Activated naive CD4-positive, alpha-beta T cell treated with anti-CD3 and anti-CD28 coated beads for 36 hours (primary cell): Measurements from ENCODE around the gene FMN1. TPM values are rescaled to one million over a fixed set of nuclear protein-coding genes. Genes with fewer than 3 reads are reported as not detected.

Experiments
- CTCF ChIA-PET: fragments of 350-600 bp; sonication (Branson Sonifier 250); formaldehyde crosslinking; loops from one replicate; lab custom pipeline; 2021; ENCODE audit warnings: antibody characterized with exemption; lab: Charles Lee
- DNase-seq: peaks from one replicate; pipeline ENCODE4 v3.0.0-alpha.2; 2020
- H3K27ac Mint-ChIP-seq: one replicate; pipeline ENCODE4 v1.8.0; 2021; ENCODE audit warnings: mild to moderate bottlenecking, mixed read lengths
- H3K27me3 Mint-ChIP-seq: one replicate; pipeline ENCODE4 v1.8.0; 2021; ENCODE audit warnings: low read depth, mixed read lengths
- H3K36me3 Mint-ChIP-seq: one replicate; pipeline ENCODE4 v1.8.0; 2021; ENCODE audit warnings: low read depth, mixed read lengths
- H3K4me1 Mint-ChIP-seq: one replicate; pipeline ENCODE4 v1.8.0; 2021; ENCODE audit warnings: low read depth, mixed read lengths
- H3K4me3 Mint-ChIP-seq: one replicate; pipeline ENCODE4 v1.8.0; 2021; ENCODE audit warnings: mild to moderate bottlenecking, moderate library complexity, mixed read lengths
- H3K9me3 Mint-ChIP-seq: one replicate; pipeline ENCODE4 v1.8.0; 2021; ENCODE audit warnings: mixed read lengths
- intact Hi-C: fragments of 100-400 bp; cut with micrococcal nuclease; formaldehyde crosslinking; loops from one replicate; pipeline ENCODE4 v1.15.1; 2023
- total RNA-seq, 2 experiments: library from RNA; stranded (reverse); gene quantifications; one replicate each; pipeline ENCODE4 v1.2.3, GENCODE V29; 2021

The FMN1 gene
- total RNA-seq, 2 experiments from 2014 or later = 0.02 to 0.12 TPM

GRCh38 chr15:33215941-33216872 is 21.7 kb upstream of the FMN1 start:
- H3K9me3 Mint-ChIP-seq = no peaks in the 10 kb centered on the region
- H3K4me1 Mint-ChIP-seq = no peaks in the 10 kb centered on the region
- CTCF ChIA-PET = interaction anchor here (0.6 to 1.7 kb wide), 9 partner anchors 9 to 505 kb away, joined by 3 to 7 read pairs (median 4); no protein-coding TSS in a partner anchor
- DNase-seq = no peak
- no peak overlapping the region for H3K4me3 Mint-ChIP-seq
- intact Hi-C loops = no loop called here
- no peak overlapping the region for H3K27ac Mint-ChIP-seq
- H3K27me3 Mint-ChIP-seq = no peaks in the 10 kb centered on the region
- H3K36me3 Mint-ChIP-seq = no peaks in the 10 kb centered on the region

- Mint-ChIP-seq H3K36me3 (no peaks in the 10 kb centered on the region), H3K27ac (no peak overlapping the region), H3K27me3 (no peaks in the 10 kb centered on the region), H3K4me3 (no peak overlapping the region), H3K9me3 (peaks cover 10% of the 10 kb centered on the region), H3K4me1 (peaks cover 6% of the 10 kb centered on the region)
- intact Hi-C loops = no loop called here
- CTCF ChIA-PET = interaction anchor here (0.9 to 1.0 kb wide), 2 partner anchors 10 to 78 kb away, joined by 4 to 5 read pairs; no protein-coding TSS in a partner anchor
- no peak for DNase-seq
These were observed 16.8 kb upstream of the FMN1 start for GRCh38 chr15:33211176-33211808.

GRCh38 chr15:33209575-33210481 is 15.3 kb upstream of the FMN1 start:
- Mint-ChIP-seq H3K9me3 (peaks cover 10% of the 10 kb centered on the region), H3K4me3 (no peak overlapping the region), H3K27ac (no peak overlapping the region), H3K4me1 (peaks cover 6% of the 10 kb centered on the region), H3K27me3 (no peaks in the 10 kb centered on the region), H3K36me3 (no peaks in the 10 kb centered on the region)
- peak; percentile 8 for DNase-seq
- CTCF ChIA-PET = interaction anchor here (0.6 to 1.2 kb wide), 2 partner anchors 9 to 19 kb away, joined by 3 read pairs; no protein-coding TSS in a partner anchor
- intact Hi-C loops = no loop called here

DNA sequence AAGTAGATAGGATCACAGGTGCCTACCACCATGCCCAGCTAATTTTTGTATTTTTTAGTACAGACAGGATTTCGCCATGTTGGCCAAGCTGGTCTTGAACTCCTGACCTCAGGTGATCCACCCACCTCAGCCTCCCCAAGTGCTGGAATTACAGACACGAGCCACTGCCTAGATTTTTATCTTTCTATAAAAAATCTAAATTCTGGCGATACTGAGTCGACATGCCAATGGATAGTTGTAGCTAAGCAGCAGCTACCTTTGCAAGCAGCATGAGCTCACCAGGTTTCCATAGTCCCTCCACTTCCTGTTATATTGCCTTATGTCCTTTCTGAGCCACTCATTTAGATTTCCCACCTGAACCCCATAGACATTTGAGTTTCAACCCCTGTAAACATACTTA is 13.1 kb upstream of the FMN1 start:
- H3K36me3 Mint-ChIP-seq = no peaks in the 10 kb centered on the region
- no peak for DNase-seq
- no peaks in the 10 kb centered on the region for H3K27me3 Mint-ChIP-seq
- H3K9me3 Mint-ChIP-seq = peaks cover 10% of the 10 kb centered on the region
- intact Hi-C loops = no loop called here
- CTCF ChIA-PET = no interaction called here
- no peak overlapping the region for H3K4me3 Mint-ChIP-seq
- peaks cover 8% of the 10 kb centered on the region for H3K4me1 Mint-ChIP-seq
- no peak overlapping the region for H3K27ac Mint-ChIP-seq

- intact Hi-C loops = no loop called here
- Mint-ChIP-seq H3K4me1 (peaks cover 14% of the 10 kb centered on the region), H3K36me3 (no peaks in the 10 kb centered on the region), H3K4me3 (no peak overlapping the region), H3K27ac (no peak overlapping the region), H3K27me3 (no peaks in the 10 kb centered on the region), H3K9me3 (peaks cover 10% of the 10 kb centered on the region)
- DNase-seq = no peak
- CTCF ChIA-PET = interaction anchor here (1.0 kb wide), 1 partner anchor 9 kb away, joined by 7 read pairs; no protein-coding TSS in a partner anchor
These were observed 11.9 kb upstream of the FMN1 start for GRCh38 chr15:33206366-33206765.

GRCh38 chr15:33204926-33205325 is 10.4 kb upstream of the FMN1 start:
- Mint-ChIP-seq H3K36me3 (no peaks in the 10 kb centered on the region), H3K27me3 (no peaks in the 10 kb centered on the region), H3K4me1 (peaks cover 27% of the 10 kb centered on the region), H3K27ac (no peak overlapping the region), H3K4me3 (no peak overlapping the region), H3K9me3 (peaks cover 6% of the 10 kb centered on the region)
- DNase-seq = no peak
- CTCF ChIA-PET = interaction anchor here (1.2 kb wide), 1 partner anchor 9 kb away, joined by 4 read pairs; no protein-coding TSS in a partner anchor
- intact Hi-C loops = loop anchor here (5.0 kb wide), 1 partner anchor 103 kb away; no protein-coding TSS in a partner anchor

GRCh38 chr15:33204087-33204486 is 9.6 kb upstream of the FMN1 start:
- H3K9me3 Mint-ChIP-seq = no peaks in the 10 kb centered on the region
- intact Hi-C loops = loop anchor here (5.0 kb wide), 1 partner anchor 102 kb away; no protein-coding TSS in a partner anchor
- CTCF ChIA-PET = interaction anchor here (1.2 kb wide), 1 partner anchor 10 kb away, joined by 4 read pairs; no protein-coding TSS in a partner anchor
- DNase-seq = no peak
- peaks cover 21% of the 10 kb centered on the region for H3K4me1 Mint-ChIP-seq
- H3K4me3 Mint-ChIP-seq = no peak overlapping the region
- H3K36me3 Mint-ChIP-seq = no peaks in the 10 kb centered on the region
- H3K27me3 Mint-ChIP-seq = no peaks in the 10 kb centered on the region
- no peak overlapping the region for H3K27ac Mint-ChIP-seq

GRCh38 chr15:33201491-33202231 is 7.1 kb upstream of the FMN1 start:
- Mint-ChIP-seq H3K27ac (peak overlapping the region; percentile 47), H3K9me3 (no peaks in the 10 kb centered on the region), H3K4me1 (peaks cover 21% of the 10 kb centered on the region), H3K4me3 (peak overlapping the region; percentile 68), H3K36me3 (no peaks in the 10 kb centered on the region), H3K27me3 (no peaks in the 10 kb centered on the region)
- intact Hi-C loops = loop anchor here (1.0 to 5.0 kb wide), 5 partner anchors 11 to 837 kb away; partner anchors contain the start of gene AVEN
- DNase-seq = peak; percentile 73
- CTCF ChIA-PET = interaction anchor here (0.5 to 1.7 kb wide), 8 partner anchors 8 to 1903 kb away, joined by 3 to 5 read pairs (median 3); no protein-coding TSS in a partner anchor

GRCh38 chr15:33200903-33201302 is 6.4 kb upstream of the FMN1 start:
- Mint-ChIP-seq H3K36me3 (no peaks in the 10 kb centered on the region), H3K4me1 (peaks cover 24% of the 10 kb centered on the region), H3K4me3 (no peak overlapping the region)

DNA sequence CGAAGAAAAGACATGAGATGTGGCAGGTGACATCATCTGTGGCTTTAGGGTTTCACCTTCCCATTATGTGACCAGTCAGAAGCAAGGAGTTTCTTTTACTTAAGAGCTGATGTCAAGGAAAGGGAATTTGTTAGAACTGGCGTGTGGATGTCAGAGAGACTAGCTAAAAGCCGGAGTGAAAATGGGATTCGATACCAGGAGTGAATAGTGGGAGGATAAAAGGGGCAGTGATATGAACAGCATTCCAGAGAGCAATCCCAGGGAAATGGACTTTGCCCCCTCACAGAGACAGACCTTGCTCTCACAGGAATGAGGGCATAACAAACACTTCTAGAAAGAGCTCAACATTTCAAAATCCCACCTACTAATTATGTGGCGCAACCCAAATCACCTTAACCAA is 5.9 kb upstream of the FMN1 start:
- no peak for DNase-seq
- Mint-ChIP-seq H3K4me3 (no peak overlapping the region), H3K27ac (no peak overlapping the region), H3K4me1 (peaks cover 25% of the 10 kb centered on the region), H3K9me3 (no peaks in the 10 kb centered on the region), H3K36me3 (no peaks in the 10 kb centered on the region), H3K27me3 (peaks cover 2% of the 10 kb centered on the region)
- intact Hi-C loops = loop anchor here (2.0 to 5.0 kb wide), 3 partner anchors 74 to 838 kb away; partner anchors contain the start of gene AVEN
- CTCF ChIA-PET = interaction anchor here (1.3 to 1.6 kb wide), 3 partner anchors 10 to 36 kb away, joined by 3 to 4 read pairs (median 4); no protein-coding TSS in a partner anchor

More at GRCh38 chr15:33200903-33201302, 6.4 kb upstream of the FMN1 start:
- H3K27me3 Mint-ChIP-seq = peaks cover 2% of the 10 kb centered on the region
- CTCF ChIA-PET = interaction anchor here (0.7 to 1.6 kb wide), 4 partner anchors 8 to 36 kb away, joined by 3 to 4 read pairs (median 4); no protein-coding TSS in a partner anchor
- intact Hi-C loops = loop anchor here (1.0 to 5.0 kb wide), 5 partner anchors 11 to 838 kb away; partner anchors contain the start of gene AVEN
- H3K27ac Mint-ChIP-seq = no peak overlapping the region
- DNase-seq = no peak
- H3K9me3 Mint-ChIP-seq = no peaks in the 10 kb centered on the region

DNA sequence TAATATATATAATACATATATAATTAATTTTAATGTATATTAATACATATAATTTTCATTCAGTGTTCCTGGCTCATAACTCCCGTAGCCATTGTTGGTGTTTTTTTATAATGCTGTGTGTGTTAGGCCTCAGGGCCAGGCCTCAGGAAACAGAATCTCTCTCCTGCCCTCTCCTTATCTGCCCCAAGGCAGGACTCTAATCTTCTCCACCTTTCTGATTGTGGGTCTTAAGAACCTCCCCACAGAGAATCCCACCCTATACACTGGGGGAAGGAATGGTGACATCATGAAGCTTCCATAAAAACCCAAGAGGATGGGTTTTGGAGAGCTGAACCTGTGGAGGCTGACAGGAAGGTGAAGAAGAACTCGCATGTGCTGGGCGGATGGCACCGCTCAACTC is 4.0 kb upstream of the FMN1 start:
- Mint-ChIP-seq H3K27me3 (peaks cover 5% of the 10 kb centered on the region), H3K27ac (no peak overlapping the region), H3K36me3 (no peaks in the 10 kb centered on the region), H3K9me3 (no peaks in the 10 kb centered on the region), H3K4me1 (peaks cover 37% of the 10 kb centered on the region), H3K4me3 (no peak overlapping the region)
- intact Hi-C loops = no loop called here
- CTCF ChIA-PET = no interaction called here
- DNase-seq = no peak
